ENCODE measurements around the gene EBPL.
"Not testable (repeated sequence)": the region's sequence is repeated elsewhere in the genome, so short reads cannot be mapped to it uniquely, and the experiment has no call there.

Gene EBPL
- total RNA-seq: 5.4 to 9.9 (median 8.4) reads per million in 3 experiments

GRCh38 chr13:49690995-49691784 is at the start of gene EBPL:
Gene EBPL, minus strand, starts transcription at chr13:49691486. Its CDS starts 62 bp downstream, at chr13:49691424.
- peak; percentile 69 for DNase-seq

- no peak for DNase-seq
Observed at GRCh38 chr13:49740870-49741269, 49.6 kb upstream of the EBPL start.

- DNase-seq: no peak
Observed at GRCh38 chr13:49739498-49740187, 48.4 kb upstream of the EBPL start.

GRCh38 chr13:49733181-49733951 is 42.1 kb upstream of the EBPL start:
- DNase-seq: no peak

GRCh38 chr13:49731766-49732165 is 40.5 kb upstream of the EBPL start:
- no peak for DNase-seq

- no peak for DNase-seq
Observed at GRCh38 chr13:49716615-49717014, 25.3 kb upstream of the EBPL start.

GRCh38 chr13:49714757-49715156 is 23.5 kb upstream of the EBPL start:
- no peak for DNase-seq

- no peak for DNase-seq
Observed at GRCh38 chr13:49711218-49711863, 20.1 kb upstream of the EBPL start.

- not testable (repeated sequence) for DNase-seq
Observed at GRCh38 chr13:49704264-49704663, 13.0 kb upstream of the EBPL start.

GRCh38 chr13:49701491-49701890 is 10.2 kb upstream of the EBPL start:
- DNase-seq: no peak

GRCh38 chr13:49697468-49697867 is 6.2 kb upstream of the EBPL start:
- no peak for DNase-seq

GRCh38 chr13:49694446-49694845 is 3.2 kb upstream of the EBPL start:
- no peak for DNase-seq

GRCh38 chr13:49693877-49694276 is 2.6 kb upstream of the EBPL start:
- no peak for DNase-seq

GRCh38 chr13:49693191-49693733 is 2.0 kb upstream of the EBPL start:
- DNase-seq: no peak

GRCh38 chr13:49690133-49690994 is 922 bp downstream of the EBPL start:
- DNase-seq: no peak

- DNase-seq: no peak
Observed at GRCh38 chr13:49683489-49683888, 7.8 kb downstream of the EBPL start.

- no peak for DNase-seq
Observed at GRCh38 chr13:49681842-49682435, 9.3 kb downstream of the EBPL start.

- DNase-seq: no peak
Observed at GRCh38 chr13:49679246-49679645, 12.0 kb downstream of the EBPL start.

GRCh38 chr13:49678191-49678914 is 12.9 kb downstream of the EBPL start:
- DNase-seq: no peak

- DNase-seq: no peak
Observed at GRCh38 chr13:49676581-49677298, 14.5 kb downstream of the EBPL start.

Data from central memory CD4-positive, alpha-beta T cell (primary cell).